NCI-H1694 treated with DMSO at 0.1 percent for 48 hours (cell line): ENCODE results near the gene SCN9A.

Experiments used
- DNase-seq: peaks from one replicate; lab custom pipeline; 2025; lab: John Stamatoyannopoulos, UW

SCN9A gene

GRCh38 chr2:166179201-166179600 lies 196.5 kb downstream of the SCN9A start:
- DNase-seq = peak; percentile 2

GRCh38 chr2:166173263-166173662 lies 202.5 kb downstream of the SCN9A start:
- DNase-seq = no peak

GRCh38 chr2:166171216-166171615 lies 204.5 kb downstream of the SCN9A start:
- DNase-seq = no peak

DNA sequence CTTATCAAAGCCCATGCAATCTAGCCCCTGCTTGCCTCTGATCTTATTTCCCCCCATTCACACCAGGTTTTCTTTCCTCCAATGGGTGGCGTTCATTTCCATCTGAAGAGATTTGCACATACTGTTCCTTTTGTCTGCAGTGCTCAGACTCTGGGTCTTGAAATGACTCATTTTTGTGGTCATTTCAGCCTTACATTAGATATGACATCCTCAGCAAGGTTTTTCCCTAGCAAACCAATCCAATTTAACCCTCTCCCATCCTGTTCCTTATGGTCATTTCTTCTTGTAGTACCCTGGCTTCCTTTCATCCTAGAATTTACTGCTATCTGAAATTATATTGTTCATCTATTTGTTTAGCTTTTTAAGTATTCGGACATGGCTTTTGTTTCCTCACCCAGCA lies 205.4 kb downstream of the SCN9A start:
- DNase-seq = no peak

- no peak for DNase-seq
Measured at GRCh38 chr2:166167449-166167848, 208.3 kb downstream of the SCN9A start.

- DNase-seq = no peak
Measured at GRCh38 chr2:166163775-166164174, 212.0 kb downstream of the SCN9A start.

DNA sequence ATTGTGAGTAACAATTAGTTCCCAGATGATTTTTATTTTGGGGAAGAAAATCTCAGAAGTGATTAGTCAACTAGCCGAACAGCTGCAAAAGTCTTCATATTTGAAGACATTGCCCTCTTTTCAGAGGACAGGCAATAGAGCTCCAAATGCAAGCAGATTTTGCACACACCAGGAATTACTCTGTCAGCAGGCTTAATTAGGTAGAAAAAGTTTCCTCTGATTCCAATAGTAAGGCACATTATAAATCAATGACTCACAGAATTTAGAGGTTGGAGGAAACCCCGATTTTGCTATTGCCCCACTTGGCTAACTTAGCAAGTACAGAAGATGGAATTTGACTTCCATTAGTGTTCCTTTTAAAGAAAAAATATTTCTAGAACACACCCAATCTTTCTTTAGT lies 217.2 kb downstream of the SCN9A start:
- no peak for DNase-seq

- DNase-seq = no peak
Measured at GRCh38 chr2:166157578-166157977, 218.2 kb downstream of the SCN9A start.

DNA sequence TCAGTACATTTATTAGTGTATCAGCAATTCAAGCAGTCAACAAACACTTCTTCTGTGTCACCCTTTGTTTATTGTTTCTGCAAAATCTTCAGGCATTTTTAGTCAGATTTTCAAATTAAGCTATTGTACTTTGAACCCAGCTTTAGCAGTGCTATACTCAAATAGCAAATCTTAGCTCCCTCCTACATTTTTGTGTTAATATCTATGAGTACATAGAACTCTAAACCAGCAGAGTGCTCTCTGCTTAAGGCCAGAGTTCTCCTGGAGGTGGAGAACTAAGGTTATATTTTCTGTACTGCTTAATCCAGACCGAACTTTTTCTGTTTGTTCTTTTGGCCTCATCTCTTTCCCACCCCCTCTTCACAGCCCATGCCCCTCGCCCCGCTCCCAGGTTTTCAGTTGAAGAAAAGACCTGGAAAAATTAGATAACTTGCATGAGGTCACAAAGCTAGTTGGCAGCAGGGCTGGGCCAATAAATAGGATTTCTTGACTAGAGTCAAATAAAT lies 218.7 kb downstream of the SCN9A start:
- no peak for DNase-seq

DNA sequence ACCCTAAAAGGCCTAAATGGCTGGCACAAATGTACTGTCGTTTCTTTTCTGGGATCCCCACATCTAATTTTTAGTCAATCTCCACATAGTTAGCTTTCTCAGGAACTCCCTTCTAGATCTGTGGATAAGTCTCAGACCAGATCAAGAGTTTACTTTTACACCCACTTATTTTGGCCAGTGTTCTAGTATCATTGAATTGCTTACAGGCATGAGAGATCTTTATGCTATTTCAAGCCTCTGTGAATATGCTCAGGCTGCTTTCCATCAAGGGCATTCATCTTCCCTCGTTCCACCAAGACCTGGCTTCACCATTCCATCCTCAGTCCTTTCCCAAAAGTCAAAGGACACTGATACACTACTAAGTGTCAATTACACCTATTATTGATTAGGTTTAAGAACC lies 220.2 kb downstream of the SCN9A start:
- DNase-seq = no peak

DNA sequence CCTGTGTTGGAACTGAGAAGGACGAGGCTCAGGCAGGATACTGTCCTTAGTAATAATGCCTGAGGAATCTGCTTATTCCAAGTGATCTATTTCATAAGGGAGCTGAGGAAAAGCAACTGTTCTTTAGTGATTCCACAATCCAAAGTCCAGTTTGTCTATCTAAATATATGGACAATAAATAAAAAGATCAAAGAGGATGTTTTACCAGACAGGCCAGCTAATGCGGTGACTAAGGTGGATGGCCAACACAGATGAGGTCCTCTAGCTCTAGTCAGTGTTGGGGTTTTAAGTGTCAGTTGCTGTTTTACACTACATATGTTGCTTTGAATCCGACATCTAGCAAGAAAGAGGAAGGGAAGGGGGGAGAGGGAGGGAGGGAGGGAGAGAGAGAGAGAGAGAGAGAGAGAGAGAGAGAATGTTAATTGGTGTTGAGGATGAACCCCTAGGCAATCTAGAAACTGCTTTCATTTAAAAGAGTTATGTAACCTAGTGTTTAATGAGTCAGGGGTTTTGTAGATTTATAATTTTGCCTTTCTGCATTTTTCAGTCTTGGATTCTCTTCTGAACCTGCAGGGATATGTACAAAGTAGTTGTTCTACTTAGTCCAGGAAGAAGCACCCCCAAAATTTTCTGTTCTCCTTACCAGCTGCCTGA lies 220.9 kb downstream of the SCN9A start:
- no peak for DNase-seq

DNA sequence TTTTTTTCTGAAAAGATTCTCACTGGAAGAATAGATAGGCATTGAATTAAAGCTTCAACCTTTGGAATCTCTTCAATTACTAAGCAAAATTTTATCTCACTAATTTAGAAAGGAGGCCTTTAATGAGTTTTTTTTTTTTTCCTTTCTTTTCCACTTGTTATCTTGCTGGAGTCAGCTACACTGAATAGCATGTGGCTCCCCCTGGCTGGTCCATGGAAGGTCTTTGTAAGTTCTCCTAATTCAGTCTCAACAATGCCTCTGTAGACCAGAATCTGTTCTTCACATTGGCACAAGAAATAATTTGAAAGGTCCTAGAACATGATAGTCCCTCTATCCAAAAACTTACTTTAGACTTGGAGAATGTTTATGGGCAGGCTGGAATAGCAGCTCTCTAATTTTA lies 223.7 kb downstream of the SCN9A start:
- no peak for DNase-seq

DNA sequence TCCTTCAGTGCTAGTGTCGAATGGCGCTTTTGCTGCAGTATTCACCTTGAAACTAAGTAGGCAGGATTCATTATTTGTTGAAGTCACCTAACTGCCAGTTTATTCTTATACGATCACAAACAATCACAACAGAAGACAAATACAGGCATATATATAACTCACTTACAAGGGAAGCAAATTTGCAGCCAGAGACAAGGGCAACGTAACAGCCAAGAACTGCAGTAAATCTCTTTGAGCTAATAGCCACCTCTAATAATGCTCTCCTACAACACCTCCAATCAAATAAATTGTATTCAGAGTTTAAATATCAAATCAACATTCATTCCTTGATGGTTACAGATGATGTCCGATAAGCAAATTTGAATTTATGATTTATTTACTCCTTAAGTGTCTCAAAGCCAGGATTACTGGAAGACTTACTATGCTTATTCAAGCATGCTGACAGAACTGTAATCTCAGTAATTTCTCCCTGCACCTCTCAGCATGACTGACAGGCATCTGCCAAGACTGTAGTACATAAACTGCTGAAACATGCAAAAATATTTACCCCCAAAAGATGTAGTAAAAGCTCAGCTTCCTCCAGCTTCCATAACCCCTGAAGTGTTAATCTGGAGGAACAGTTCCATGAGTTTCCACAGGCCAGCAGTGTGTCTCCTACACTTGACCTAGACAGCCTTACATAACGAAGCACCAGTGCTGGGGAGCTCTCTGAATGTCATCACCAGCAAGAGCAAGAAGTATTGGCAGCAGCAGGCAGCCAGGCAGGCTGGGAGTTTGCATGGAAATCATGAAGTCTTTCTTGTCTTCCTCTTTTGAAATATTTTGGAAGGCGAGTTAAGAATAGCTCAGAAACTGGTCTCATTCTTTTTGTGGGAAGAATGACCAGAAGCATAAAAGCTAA lies 227.0 kb downstream of the SCN9A start:
- no peak for DNase-seq

DNA sequence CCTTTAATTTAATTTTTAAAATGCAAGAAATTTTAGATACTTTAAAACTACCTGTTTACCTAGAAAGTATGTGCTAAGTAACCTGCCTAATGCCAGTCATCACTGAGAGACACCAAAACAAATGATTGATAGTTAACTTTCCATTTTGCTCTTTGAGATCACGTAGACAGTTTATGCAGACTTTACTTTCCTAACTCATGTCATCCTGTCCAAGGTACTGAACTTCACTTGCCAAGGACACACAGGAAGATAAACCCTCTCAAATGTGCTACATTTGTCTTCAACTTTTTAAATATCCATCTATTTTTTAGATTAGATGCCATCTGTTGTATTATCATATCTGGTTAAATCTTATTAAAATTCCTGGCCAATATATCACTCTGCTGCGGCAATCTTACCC lies 227.9 kb downstream of the SCN9A start:
- no peak for DNase-seq
